Neural progenitor cell (in vitro differentiated cells): ENCODE measurements around the gene U2AF2. TPM values are rescaled to one million over a fixed set of nuclear protein-coding genes. Genes with fewer than 3 reads are reported as not detected.

Source experiments
- DNase-seq: peaks from one replicate; pipeline ENCODE4 v3.0.0-alpha.2; 2016; ENCODE audit warnings: low spot score
- H2AFZ ChIP-seq: fragments of 200-600 bp; sonication (generic); replicated peaks from 2 replicates; pipeline ENCODE4 v1.6.1; 2016; ENCODE audit warnings: antibody characterized with exemption
- H3F3A ChIP-seq: fragments of 200-600 bp; sonication (generic); 2 replicates; pipeline ENCODE4 v1.6.1; 2016; ENCODE audit warnings: antibody characterized with exemption, low read depth
- H3K27ac ChIP-seq: fragments of 200-600 bp; sonication (generic); 2 replicates; pipeline ENCODE4 v1.5.1; 2016; ENCODE audit warnings: mild to moderate bottlenecking
- H3K27me3 ChIP-seq: fragments of 200-600 bp; sonication (generic); 2 replicates; pipeline ENCODE4 v1.6.1; 2016; ENCODE audit warnings: mild to moderate bottlenecking, moderate library complexity
- H3K36me3 ChIP-seq: fragments of 200-600 bp; sonication (generic); 2 replicates; pipeline ENCODE4 v1.5.1; 2016
- H3K4me1 ChIP-seq: fragments of 200-600 bp; sonication (generic); 2 replicates; pipeline ENCODE4 v1.6.1; 2016; ENCODE audit warnings: mixed run types
- H3K4me2 ChIP-seq: fragments of 200-600 bp; sonication (generic); 2 replicates; pipeline ENCODE4 v1.6.1; 2016
- H3K4me3 ChIP-seq: fragments of 200-600 bp; sonication (generic); 2 replicates; pipeline ENCODE4 v1.5.1; 2016
- H3K79me2 ChIP-seq: fragments of 200-600 bp; sonication (generic); 2 replicates; pipeline ENCODE4 v1.6.1; 2016; ENCODE audit warnings: low read depth
- H3K9ac ChIP-seq: fragments of 200-600 bp; sonication (generic); 2 replicates; pipeline ENCODE4 v1.6.1; 2016
- H3K9me3 ChIP-seq: fragments of 200-600 bp; sonication (generic); 2 replicates; pipeline ENCODE4 v1.5.1; 2016; ENCODE audit warnings: low read depth
- H4K20me1 ChIP-seq: fragments of 200-600 bp; sonication (generic); 2 replicates; pipeline ENCODE4 v1.6.1; 2016; ENCODE audit warnings: low read depth
- H3K27ac Mint-ChIP-seq: 3 replicates; pipeline ENCODE4 v1.8.0; 2021; ENCODE audit warnings: mixed read lengths
- H3K27me3 Mint-ChIP-seq: 2 replicates; pipeline ENCODE4 v1.8.0; 2022; ENCODE audit warnings: low read depth, mild to moderate bottlenecking, inconsistent platforms, moderate library complexity, mixed read lengths; ENCODE audit not compliant: insufficient read depth
- H3K36me3 Mint-ChIP-seq: 3 replicates; pipeline ENCODE4 v1.8.0; 2021; ENCODE audit warnings: mixed read lengths
- H3K4me1 Mint-ChIP-seq: 3 replicates; pipeline ENCODE4 v1.8.0; 2021; ENCODE audit warnings: mixed read lengths
- H3K4me3 Mint-ChIP-seq: 3 replicates; pipeline ENCODE4 v1.8.0; 2021; ENCODE audit warnings: mild to moderate bottlenecking, moderate library complexity, mixed read lengths
- H3K9me3 Mint-ChIP-seq: 3 replicates; pipeline ENCODE4 v1.8.0; 2020; ENCODE audit warnings: mixed read lengths
- CTCF ChIP-seq: fragments of 200-600 bp; sonication (generic); IDR thresholded peaks from 2 replicates; pipeline ENCODE4 v1.5.1; 2017; ENCODE audit warnings: antibody characterized with exemption, mild to moderate bottlenecking
- EZH2 ChIP-seq: fragments of 200-600 bp; sonication (generic); IDR thresholded peaks from 2 replicates; pipeline ENCODE4 v1.6.1; 2017; ENCODE audit warnings: antibody characterized with exemption, mild to moderate bottlenecking, moderate library complexity
- EZH2phosphoT487 ChIP-seq: fragments of 200-600 bp; sonication (generic); IDR thresholded peaks from 2 replicates; pipeline ENCODE4 v1.6.1; 2017; ENCODE audit warnings: antibody characterized with exemption
- total RNA-seq: library from RNA; depleted of rRNA; stranded (reverse); fragments of >200 nt; gene quantifications from 2 replicates; pipeline ENCODE4 v1.2.3, GENCODE V29; 2015; ENCODE audit warnings: low replicate concordance

Gene U2AF2
- total RNA-seq, 1 donor from 2014 or later: 124 TPM

GRCh38 chr19:55694656-55695491 is 40.0 kb downstream of the U2AF2 start:
- Mint-ChIP-seq H3K9me3 (no peaks in the 10 kb centered on the region), H3K4me1 (no peaks in the 10 kb centered on the region), H3K27ac (no peak overlapping the region), H3K27me3 (peaks cover 6% of the 10 kb centered on the region), H3K36me3 (peaks cover 16% of the 10 kb centered on the region), H3K4me3 (no peak overlapping the region)
- DNase-seq: no peak
- H3K4me3 ChIP-seq: no peak overlapping the region
- TF ChIP-seq EZH2phosphoT487 (no peak), CTCF (no peak), EZH2 (no peak)
- no peaks in the 10 kb centered on the region for H3K27me3 ChIP-seq
- no peaks in the 10 kb centered on the region for H3K4me1 ChIP-seq
- H3K79me2 ChIP-seq: no peaks in the 10 kb centered on the region
- no peak overlapping the region for H3K27ac ChIP-seq
- no peaks in the 10 kb centered on the region for H3K36me3 ChIP-seq
- no peak overlapping the region for H3K4me2 ChIP-seq
- no peaks in the 10 kb centered on the region for H4K20me1 ChIP-seq
- H3F3A ChIP-seq: no peaks in the 10 kb centered on the region
- H3K9me3 ChIP-seq: no peaks in the 10 kb centered on the region
- no peak overlapping the region for H3K9ac ChIP-seq
- H2AFZ ChIP-seq: no peak overlapping the region

- no peak overlapping the region for H3K27ac Mint-ChIP-seq
- no peak overlapping the region for H3K4me3 Mint-ChIP-seq
- Histone ChIP-seq H3K79me2 (no peaks in the 10 kb centered on the region), H3K36me3 (no peaks in the 10 kb centered on the region), H3K27ac (no peak overlapping the region), H3K9ac (no peak overlapping the region), H3K4me1 (no peaks in the 10 kb centered on the region), H3K9me3 (no peaks in the 10 kb centered on the region), H3K4me3 (no peak overlapping the region), H2AFZ (no peak overlapping the region), H3K4me2 (no peak overlapping the region), H3K27me3 (no peaks in the 10 kb centered on the region), H4K20me1 (no peaks in the 10 kb centered on the region), H3F3A (no peaks in the 10 kb centered on the region)
- TF ChIP-seq EZH2: no peak
- TF ChIP-seq CTCF: no peak
- no peak for TF ChIP-seq EZH2phosphoT487
- no peak for DNase-seq
- H3K27me3 Mint-ChIP-seq: peaks cover 8% of the 10 kb centered on the region
- H3K9me3 Mint-ChIP-seq: peaks cover 1% of the 10 kb centered on the region
- H3K4me1 Mint-ChIP-seq: no peaks in the 10 kb centered on the region
- peaks cover 19% of the 10 kb centered on the region for H3K36me3 Mint-ChIP-seq
Measured at GRCh38 chr19:55695511-55696290, 40.9 kb downstream of the U2AF2 start.

- Mint-ChIP-seq H3K4me3 (no peak overlapping the region), H3K4me1 (no peaks in the 10 kb centered on the region)
Measured at GRCh38 chr19:55696301-55697068, 41.6 kb downstream of the U2AF2 start.

More at GRCh38 chr19:55696301-55697068, 41.6 kb downstream of the U2AF2 start:
- no peaks in the 10 kb centered on the region for H3K36me3 ChIP-seq
- no peaks in the 10 kb centered on the region for H3K79me2 ChIP-seq
- H3K36me3 Mint-ChIP-seq: peaks cover 21% of the 10 kb centered on the region
- no peak overlapping the region for H3K27ac Mint-ChIP-seq
- no peak overlapping the region for H3K4me3 ChIP-seq
- H3K9me3 Mint-ChIP-seq: peaks cover 3% of the 10 kb centered on the region
- no peaks in the 10 kb centered on the region for H4K20me1 ChIP-seq
- no peak overlapping the region for H3K27ac ChIP-seq
- H3F3A ChIP-seq: no peaks in the 10 kb centered on the region
- no peak for DNase-seq
- H3K9ac ChIP-seq: no peak overlapping the region
- H3K4me1 ChIP-seq: no peaks in the 10 kb centered on the region
- TF ChIP-seq EZH2: no peak
- no peak for TF ChIP-seq EZH2phosphoT487
- no peak for TF ChIP-seq CTCF
- no peak overlapping the region for H2AFZ ChIP-seq
- peaks cover 8% of the 10 kb centered on the region for H3K27me3 Mint-ChIP-seq
- H3K27me3 ChIP-seq: no peaks in the 10 kb centered on the region
- H3K4me2 ChIP-seq: no peak overlapping the region
- no peaks in the 10 kb centered on the region for H3K9me3 ChIP-seq
